T1000 (cell line): ENCODE measurements around the gene ANK2.

Source experiments
- DNase-seq: peaks from one replicate; lab custom pipeline; 2025; ENCODE audit warnings: mixed read lengths; lab: John Stamatoyannopoulos, UW

Gene ANK2

GRCh38 chr4:113049421-113050370 is at the start of gene ANK2:
Gene ANK2 (plus strand): TSS chr4:113049653. CDS start chr4:113049729, 76 bp downstream.
- no peak for DNase-seq

GRCh38 chr4:113003841-113004240 is 45.6 kb upstream of the ANK2 start:
- no peak for DNase-seq

GRCh38 chr4:113004655-113005054 is 44.8 kb upstream of the ANK2 start:
- DNase-seq, result no peak

GRCh38 chr4:113006632-113007031 is 42.8 kb upstream of the ANK2 start:
- DNase-seq, result no peak

GRCh38 chr4:113007151-113007550 is 42.3 kb upstream of the ANK2 start:
- DNase-seq, result no peak

- DNase-seq, result no peak
Observed at GRCh38 chr4:113008135-113008534, 41.3 kb upstream of the ANK2 start.

- DNase-seq, result no peak
Observed at GRCh38 chr4:113008716-113009115, 40.7 kb upstream of the ANK2 start.

- DNase-seq, result no peak
Observed at GRCh38 chr4:113009461-113009860, 40.0 kb upstream of the ANK2 start.

- DNase-seq, result no peak
Observed at GRCh38 chr4:113012122-113012725, 37.2 kb upstream of the ANK2 start.

GRCh38 chr4:113012786-113013185 is 36.7 kb upstream of the ANK2 start:
- DNase-seq, result no peak

GRCh38 chr4:113013751-113014150 is 35.7 kb upstream of the ANK2 start:
- DNase-seq, result no peak

- no peak for DNase-seq
Observed at GRCh38 chr4:113016377-113016776, 33.1 kb upstream of the ANK2 start.

- DNase-seq, result no peak
Observed at GRCh38 chr4:113020966-113021365, 28.5 kb upstream of the ANK2 start.

GRCh38 chr4:113024388-113024787 is 25.1 kb upstream of the ANK2 start:
- DNase-seq, result no peak

- no peak for DNase-seq
Observed at GRCh38 chr4:113025416-113025815, 24.0 kb upstream of the ANK2 start.

GRCh38 chr4:113026556-113026955 is 22.9 kb upstream of the ANK2 start:
- DNase-seq, result no peak

- no peak for DNase-seq
Observed at GRCh38 chr4:113028074-113028473, 21.4 kb upstream of the ANK2 start.

GRCh38 chr4:113031212-113031611 is 18.2 kb upstream of the ANK2 start:
- DNase-seq, result no peak

- DNase-seq, result no peak
Observed at GRCh38 chr4:113040793-113041192, 8.7 kb upstream of the ANK2 start.

- no peak for DNase-seq
Observed at GRCh38 chr4:113042502-113042901, 7.0 kb upstream of the ANK2 start.

- DNase-seq, result no peak
Observed at GRCh38 chr4:113043591-113043990, 5.9 kb upstream of the ANK2 start.

- DNase-seq, result no peak
Observed at GRCh38 chr4:113050371-113050755, 910 bp downstream of the ANK2 start.

GRCh38 chr4:113050837-113051236 is 1.4 kb downstream of the ANK2 start:
- no peak for DNase-seq
